ENCODE results near the gene PPP2R5C.
"Not testable (repeated sequence)": the region's sequence is repeated elsewhere in the genome, so short reads cannot be mapped to it uniquely, and the experiment has no call there.

The PPP2R5C gene

GRCh38 chr14:101727611-101728366 is 33.7 kb upstream of the PPP2R5C start:
- no peak for DNase-seq

GRCh38 chr14:101728367-101728742 is 33.2 kb upstream of the PPP2R5C start:
- no peak for DNase-seq

GRCh38 chr14:101729382-101729781 is 32.1 kb upstream of the PPP2R5C start:
- no peak for DNase-seq

DNA sequence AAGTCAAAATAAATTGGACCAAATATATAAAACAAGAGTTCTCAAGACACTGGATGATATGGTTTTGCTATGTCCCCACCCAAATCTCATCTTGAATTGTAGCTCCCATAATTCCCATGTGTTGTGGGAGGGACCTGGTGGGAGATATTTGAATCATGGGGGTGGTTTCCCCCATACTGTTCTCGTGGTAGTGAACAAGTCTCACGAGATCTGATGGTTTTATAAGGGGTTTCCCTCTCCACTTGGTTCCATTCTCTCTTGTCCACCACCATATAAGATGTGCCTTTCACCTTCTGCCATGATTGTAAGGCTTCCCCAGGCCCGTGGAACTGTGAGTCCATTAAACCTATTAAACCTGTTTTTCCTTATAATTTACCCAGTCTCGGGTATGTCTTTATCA is 31.4 kb upstream of the PPP2R5C start:
- not testable (repeated sequence) for DNase-seq

DNA sequence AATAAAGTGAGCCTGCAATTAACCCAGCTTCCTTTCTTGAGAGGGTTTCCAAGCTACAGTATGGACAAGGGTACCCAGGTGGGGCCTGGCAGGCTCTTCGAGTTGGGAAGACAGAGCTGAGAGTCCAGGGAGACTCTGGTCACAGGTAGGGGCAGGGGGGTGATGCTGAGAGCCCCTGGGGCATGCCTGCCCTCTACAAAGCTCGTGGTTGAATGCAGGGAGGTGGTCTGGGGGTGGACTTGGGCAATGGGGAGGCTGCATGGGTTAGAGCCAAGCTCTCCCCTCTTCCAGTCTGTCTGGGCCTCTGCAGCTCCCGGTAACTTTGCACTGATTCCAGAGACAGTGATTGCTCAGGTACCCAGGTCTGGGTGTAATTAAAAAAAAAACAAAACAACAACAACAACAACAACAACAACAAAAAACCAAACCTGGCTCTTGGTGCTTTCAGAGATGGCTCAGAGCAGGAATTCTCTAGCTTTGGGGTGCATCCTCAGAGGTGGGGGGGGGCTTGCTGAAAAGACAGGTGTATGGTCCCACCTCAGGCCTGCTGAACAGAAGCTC is 30.8 kb upstream of the PPP2R5C start:
- no peak for DNase-seq

- peak; percentile 91 for DNase-seq
Observed at GRCh38 chr14:101731187-101732080, 30.1 kb upstream of the PPP2R5C start.

- no peak for DNase-seq
Observed at GRCh38 chr14:101732118-101732517, 29.4 kb upstream of the PPP2R5C start.

DNA sequence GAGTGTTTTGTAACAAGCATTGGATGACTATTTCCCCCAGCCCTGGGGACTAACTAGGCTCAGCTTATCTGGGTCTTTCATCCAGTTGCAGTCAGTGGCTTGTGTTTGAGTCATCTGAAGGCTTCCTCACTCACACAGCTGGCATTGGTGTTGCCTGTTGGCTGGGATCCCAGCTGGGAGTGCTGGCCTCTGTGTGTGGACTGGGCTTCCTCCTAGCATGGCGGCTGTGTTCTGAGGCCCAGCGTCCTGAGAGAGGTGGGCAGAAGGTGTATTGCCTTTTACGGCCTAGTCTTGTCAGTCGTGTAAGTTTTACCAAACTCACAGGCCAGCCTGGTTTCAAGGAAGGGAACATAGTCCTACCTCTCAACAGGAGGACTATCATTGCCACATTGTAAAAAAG is 28.3 kb upstream of the PPP2R5C start:
- no peak for DNase-seq

GRCh38 chr14:101734246-101734847 is 27.2 kb upstream of the PPP2R5C start:
- DNase-seq: no peak

GRCh38 chr14:101735453-101735852 is 26.1 kb upstream of the PPP2R5C start:
- DNase-seq: no peak

DNA sequence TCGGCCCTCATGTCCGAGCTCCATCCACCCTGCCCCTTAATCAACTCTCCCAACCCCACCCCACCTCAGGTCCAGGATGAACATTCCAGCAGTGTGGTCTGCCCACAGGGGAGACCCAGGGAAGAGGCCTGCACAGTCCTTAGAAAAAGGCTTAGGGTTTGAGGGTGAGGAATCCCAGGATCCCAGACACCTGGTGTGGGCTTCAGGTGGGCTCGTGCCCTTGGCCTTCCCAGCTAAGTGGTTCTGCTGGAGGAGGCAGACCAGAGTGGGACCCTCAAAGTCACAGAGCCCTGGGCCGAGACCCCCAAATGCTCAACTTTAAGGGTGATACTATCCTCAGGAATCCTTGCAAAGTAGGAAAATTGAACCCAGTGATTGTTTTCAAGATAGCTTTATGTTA is 25.4 kb upstream of the PPP2R5C start:
- no peak for DNase-seq

GRCh38 chr14:101736585-101736984 is 24.9 kb upstream of the PPP2R5C start:
- no peak for DNase-seq

- DNase-seq: peak; percentile 43
Observed at GRCh38 chr14:101737414-101738339, 23.8 kb upstream of the PPP2R5C start.

DNA sequence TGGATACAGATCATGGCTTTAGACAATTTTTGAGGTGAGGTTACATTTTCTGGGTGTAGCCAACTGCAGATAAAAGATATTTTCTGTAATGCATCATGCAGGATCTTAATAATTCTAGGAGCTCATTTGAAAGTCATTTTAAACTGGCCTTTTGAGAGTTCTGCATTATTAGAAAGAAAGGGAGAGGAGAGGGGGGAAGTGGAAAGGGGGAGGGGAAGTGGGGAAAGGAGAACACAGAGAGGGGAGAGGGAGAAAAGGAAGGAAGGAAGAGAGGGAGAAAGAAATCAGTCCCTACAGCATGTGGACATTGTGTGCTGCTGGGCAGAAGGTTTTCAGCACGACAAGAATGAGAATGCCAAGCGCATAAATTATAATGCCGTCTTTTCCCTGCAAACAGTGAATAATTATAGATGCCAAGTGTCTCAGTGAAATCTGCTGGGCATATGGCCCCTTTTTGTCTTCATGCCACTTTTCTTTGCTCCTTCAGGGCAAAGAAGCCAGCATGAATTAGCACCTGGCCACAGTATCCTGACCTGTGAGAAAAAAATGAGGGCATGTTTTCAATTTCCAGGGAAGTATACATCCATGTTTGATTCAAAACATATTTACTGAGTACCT is 22.7 kb upstream of the PPP2R5C start:
- no peak for DNase-seq

DNA sequence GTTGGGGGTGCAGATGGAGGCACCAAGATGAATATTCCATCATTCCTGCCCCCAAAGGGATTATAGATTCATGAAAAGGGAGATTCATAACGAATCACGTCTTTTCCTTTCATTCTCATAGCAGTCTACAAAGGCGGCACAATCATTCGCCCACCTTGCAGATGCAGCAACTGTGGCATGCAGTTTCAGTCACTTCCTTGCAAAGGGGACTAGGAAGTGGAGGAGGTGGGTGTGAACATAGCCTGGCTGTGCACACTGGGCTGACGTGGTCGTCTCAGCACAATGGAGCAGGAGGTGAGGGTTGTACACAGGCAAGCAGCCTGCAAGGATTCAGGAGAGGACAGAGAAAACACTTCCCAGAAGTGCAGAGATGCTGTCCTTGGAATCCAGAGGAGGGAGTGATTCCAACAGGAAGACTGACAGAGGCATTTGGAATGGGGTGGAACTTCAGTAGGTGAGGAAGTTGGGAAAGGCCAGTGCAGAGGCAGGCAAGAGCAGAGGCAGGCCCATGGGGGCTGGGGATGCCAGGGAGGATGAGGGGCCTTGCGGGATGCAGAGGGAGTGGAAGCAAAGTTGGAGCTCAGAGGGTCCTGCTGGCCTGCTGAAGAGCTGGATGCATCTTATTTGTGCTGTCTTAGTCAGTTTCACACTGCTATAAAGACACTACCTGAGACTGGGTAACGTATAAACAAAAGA is 21.9 kb upstream of the PPP2R5C start:
- no peak for DNase-seq

DNA sequence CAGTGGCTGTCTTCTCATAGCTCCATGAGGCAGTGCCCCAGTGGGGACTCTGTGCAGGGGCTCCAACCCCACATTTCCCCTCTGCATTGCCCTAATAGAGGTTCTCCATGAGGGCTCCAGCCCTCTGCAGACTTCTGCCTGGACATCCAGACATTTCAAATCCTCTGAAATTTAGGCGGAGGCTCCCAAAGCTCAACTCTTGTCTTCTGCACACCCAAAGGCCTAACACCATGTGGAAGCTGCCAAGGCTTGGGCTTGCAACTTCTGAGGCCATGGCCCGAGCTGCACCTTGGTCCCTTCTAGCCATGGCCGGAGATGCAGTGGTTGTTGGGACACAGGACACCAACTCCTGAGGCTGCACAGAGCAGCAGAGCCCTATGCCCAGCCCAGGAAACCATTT is 20.5 kb upstream of the PPP2R5C start:
- DNase-seq: no peak

- no peak for DNase-seq
Observed at GRCh38 chr14:101743701-101744100, 17.8 kb upstream of the PPP2R5C start.

- DNase-seq: not testable (repeated sequence)
Observed at GRCh38 chr14:101744382-101744781, 17.1 kb upstream of the PPP2R5C start.

GRCh38 chr14:101749756-101750155 is 11.8 kb upstream of the PPP2R5C start:
- DNase-seq: not testable (repeated sequence)

- DNase-seq: no peak
Observed at GRCh38 chr14:101754893-101755292, 6.6 kb upstream of the PPP2R5C start.

All from CD4-positive, alpha-beta T cell treated with Interleukin-4 for 4 hours (primary cell).